ENCODE results near the gene MEOX1. TPM values are rescaled to one million over a fixed set of nuclear protein-coding genes. Genes with fewer than 3 reads are reported as not detected.

The MEOX1 gene
- total and polyA plus RNA-seq, 2 experiments from 2014 or later: 0.32 to 1.0 TPM

- Histone ChIP-seq H3K9me3 (ENCODE audit: low read depth) (no peaks in the 10 kb centered on the region), H3K27me3 (no peaks in the 10 kb centered on the region), H3K4me1 (ENCODE audit: low read depth) (no peaks in the 10 kb centered on the region), H3K36me3 (no peaks in the 10 kb centered on the region), H3K4me3 (no peak overlapping the region), H3K27ac (no peak overlapping the region)
- TF ChIP-seq CTCF (IDR thresholded peaks at IDR 0.05; ENCODE audit: low read depth, low read length): no peak
- no peak for DNase-seq (ENCODE audit: low read depth in 1 of 2, low spot score in 1 of 2)
These were observed 63.2 kb downstream of the MEOX1 start for GRCh38 chr17:43598357-43599045.

- H3K27me3 ChIP-seq: no peaks in the 10 kb centered on the region
- no peaks in the 10 kb centered on the region for H3K36me3 ChIP-seq
- no peak for DNase-seq (ENCODE audit: low read depth in 1 of 2, low spot score in 1 of 2)
- H3K4me3 ChIP-seq: no peak overlapping the region
- H3K9me3 ChIP-seq (ENCODE audit: low read depth): no peaks in the 10 kb centered on the region
- H3K4me1 ChIP-seq (ENCODE audit: low read depth): no peaks in the 10 kb centered on the region
- no peak for TF ChIP-seq CTCF (IDR thresholded peaks at IDR 0.05; ENCODE audit: low read depth, low read length)
- H3K27ac ChIP-seq: no peak overlapping the region
These were observed 63.9 kb downstream of the MEOX1 start for GRCh38 chr17:43597624-43598356.

- no peak for TF ChIP-seq CTCF (IDR thresholded peaks at IDR 0.05; ENCODE audit: low read depth, low read length)
These were observed 66.3 kb downstream of the MEOX1 start for GRCh38 chr17:43595466-43595865.

GRCh38 chr17:43591779-43592562, 69.8 kb downstream of the MEOX1 start:
- Histone ChIP-seq H3K27me3 (no peaks in the 10 kb centered on the region), H3K9me3 (ENCODE audit: low read depth) (no peaks in the 10 kb centered on the region), H3K4me3 (no peak overlapping the region), H3K4me1 (ENCODE audit: low read depth) (no peaks in the 10 kb centered on the region), H3K36me3 (no peaks in the 10 kb centered on the region), H3K27ac (no peak overlapping the region)
- DNase-seq (ENCODE audit: low read depth in 1 of 2, low spot score in 1 of 2): peak in 1 of 2 donors; percentile 90
- TF ChIP-seq CTCF (IDR thresholded peaks at IDR 0.05; ENCODE audit: low read depth, low read length): peak; percentile 6

More at GRCh38 chr17:43595466-43595865, 66.3 kb downstream of the MEOX1 start:
- no peaks in the 10 kb centered on the region for H3K9me3 ChIP-seq (ENCODE audit: low read depth)
- no peaks in the 10 kb centered on the region for H3K27me3 ChIP-seq
- no peaks in the 10 kb centered on the region for H3K4me1 ChIP-seq (ENCODE audit: low read depth)
- no peak overlapping the region for H3K4me3 ChIP-seq
- DNase-seq (ENCODE audit: low read depth in 1 of 2, low spot score in 1 of 2): no peak
- no peak overlapping the region for H3K27ac ChIP-seq
- no peaks in the 10 kb centered on the region for H3K36me3 ChIP-seq

GRCh38 chr17:43591001-43591400, 70.7 kb downstream of the MEOX1 start:
- Histone ChIP-seq H3K4me1 (ENCODE audit: low read depth) (no peaks in the 10 kb centered on the region), H3K4me3 (no peak overlapping the region), H3K27me3 (no peaks in the 10 kb centered on the region), H3K9me3 (ENCODE audit: low read depth) (no peaks in the 10 kb centered on the region), H3K27ac (no peak overlapping the region), H3K36me3 (no peaks in the 10 kb centered on the region)
- no peak for DNase-seq (ENCODE audit: low read depth in 1 of 2, low spot score in 1 of 2)
- TF ChIP-seq CTCF (IDR thresholded peaks at IDR 0.05; ENCODE audit: low read depth, low read length): no peak

Other genes with a start within 250 kb of the MEOX1 start
- 22.7 and 30.7 TPM in 2 replicates for gene DHX8, start 177.9 kb downstream of the MEOX1 start, total RNA-seq
- 16.4 and 28.9 TPM in 2 replicates for gene DHX8, start 177.9 kb downstream of the MEOX1 start, polyA plus RNA-seq
- 1.3 and 2.4 TPM in 2 replicates for gene ETV4, start 115.6 kb downstream of the MEOX1 start, total RNA-seq
- 1.9 and 2.4 TPM in 2 replicates for gene ETV4, start 115.6 kb downstream of the MEOX1 start, polyA plus RNA-seq
- 0.85 and 3.2 TPM in 2 replicates for gene SOST, start 96.9 kb upstream of the MEOX1 start, total RNA-seq
- 0.10 and 4.1 TPM in 2 replicates for gene SOST, start 96.9 kb upstream of the MEOX1 start, polyA plus RNA-seq
- 66.2 and 71.4 TPM in 2 replicates for gene DUSP3, start 117.1 kb upstream of the MEOX1 start, total RNA-seq
- gene DUSP3, start 117.1 kb upstream of the MEOX1 start, polyA plus RNA-seq: 58.7 and 82.4 TPM in 2 replicates
- 0.04 TPM in 1 of 2 replicates, not detected in the other for gene CFAP97D1, start 118.5 kb upstream of the MEOX1 start, total RNA-seq
- not detected in 2 replicates for gene CFAP97D1, start 118.5 kb upstream of the MEOX1 start, polyA plus RNA-seq
- gene MPP3, start 171.2 kb upstream of the MEOX1 start, total RNA-seq: 7.4 and 7.6 TPM in 2 replicates
- 5.3 and 14.6 TPM in 2 replicates for gene MPP3, start 171.2 kb upstream of the MEOX1 start, polyA plus RNA-seq
- not detected in 2 replicates for gene CD300LG, start 185.3 kb upstream of the MEOX1 start, total RNA-seq
- gene CD300LG, start 185.3 kb upstream of the MEOX1 start, polyA plus RNA-seq: not detected in 2 replicates
- 25.0 and 25.4 TPM in 2 replicates for gene MPP2, start 245.6 kb upstream of the MEOX1 start, total RNA-seq
- gene MPP2, start 245.6 kb upstream of the MEOX1 start, polyA plus RNA-seq: 17.2 and 23.4 TPM in 2 replicates

All from cardiac muscle cell (in vitro differentiated cells and primary cell).